ENCODE results near the gene AARS1. TPM values are rescaled to one million over a fixed set of nuclear protein-coding genes. Genes with fewer than 3 reads are reported as not detected.

The AARS1 gene
- polyA plus RNA-seq, 1 donor (not counting 4 experiments of a cell fraction or from before 2014, with no cell fraction given) = 83.7 TPM

DNA sequence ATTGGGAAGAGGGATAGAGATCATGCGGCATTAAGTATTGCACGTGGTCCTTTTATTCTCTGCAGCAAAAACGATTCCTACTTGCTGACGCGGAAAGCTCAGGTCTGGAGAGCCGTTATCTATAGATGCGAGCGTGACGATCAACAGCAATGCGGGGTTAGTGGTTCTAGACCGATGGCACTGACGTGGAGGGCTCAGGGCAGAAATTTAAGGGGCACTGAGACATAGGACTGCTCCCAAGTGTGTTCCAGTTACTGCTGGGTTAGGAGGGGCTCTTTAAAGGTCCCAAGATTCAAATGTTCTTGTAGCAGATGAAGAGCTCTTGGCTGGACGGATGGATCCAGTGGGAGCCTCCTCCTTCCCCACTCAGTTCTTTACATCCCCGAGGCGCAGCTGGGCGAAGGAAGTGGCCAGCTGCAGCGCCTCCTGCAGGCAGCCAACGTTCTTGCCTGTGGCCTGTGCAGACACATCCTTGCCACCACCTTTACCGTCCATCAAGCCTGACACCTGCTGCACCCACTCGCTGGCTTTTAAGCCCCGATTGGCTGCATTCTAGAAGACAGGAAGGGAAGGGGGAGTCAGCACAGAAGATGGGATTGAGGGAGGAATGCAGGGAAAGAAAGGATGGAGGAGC lies 36.8 kb downstream of the AARS1 start:
- Histone ChIP-seq H3K9me1 (ENCODE audit: control insufficient read depth, extremely low read depth, insufficient read depth, low read length) (no peaks in the 10 kb centered on the region), H3K36me3 (ENCODE audit: control insufficient read depth in 2 of 2, extremely low read depth in 1 of 2, insufficient read depth in 2 of 2, low read length in 2 of 2) (peaks cover 32 to 34% of the 10 kb centered on the region in 2 experiments), H3K79me2 (ENCODE audit: control insufficient read depth, insufficient read depth, low read length) (peaks cover 26% of the 10 kb centered on the region), H3K9ac (ENCODE audit: control insufficient read depth, extremely low read depth, insufficient read depth, low read length) (no peak overlapping the region), H3K9me3 (ENCODE audit: control insufficient read depth, low read depth, low read length) (no peaks in the 10 kb centered on the region), H4K20me1 (ENCODE audit: control insufficient read depth, extremely low read depth, insufficient read depth, low read length) (peaks cover 8% of the 10 kb centered on the region), H3K27me3 (ENCODE audit: control insufficient read depth, extremely low read depth, insufficient read depth, low read length) (no peaks in the 10 kb centered on the region), H3K4me3 (ENCODE audit: control insufficient read depth in 2 of 3, extremely low read depth in 1 of 3, insufficient read depth in 2 of 3, low read depth in 1 of 3, low read length in 3 of 3) (no peak overlapping the region), H3K4me1 (ENCODE audit: control insufficient read depth, extremely low read depth, insufficient read depth, low read length) (no peaks in the 10 kb centered on the region), H3K4me2 (ENCODE audit: control insufficient read depth, extremely low read depth, insufficient read depth, low read depth, low read length) (no peak overlapping the region), H2AFZ (ENCODE audit: control insufficient read depth, low read length) (no peak overlapping the region), H3K27ac (ENCODE audit: control insufficient read depth, insufficient read depth, low read length) (no peak overlapping the region)
- no peak for FAIRE-seq
- dilution Hi-C loops (cut with MboI; ENCODE audit: extremely low pct_ligation_motif_present, low sequenced_read_pairs) = no loop called here
- TF ChIP-seq, protein P1, sequence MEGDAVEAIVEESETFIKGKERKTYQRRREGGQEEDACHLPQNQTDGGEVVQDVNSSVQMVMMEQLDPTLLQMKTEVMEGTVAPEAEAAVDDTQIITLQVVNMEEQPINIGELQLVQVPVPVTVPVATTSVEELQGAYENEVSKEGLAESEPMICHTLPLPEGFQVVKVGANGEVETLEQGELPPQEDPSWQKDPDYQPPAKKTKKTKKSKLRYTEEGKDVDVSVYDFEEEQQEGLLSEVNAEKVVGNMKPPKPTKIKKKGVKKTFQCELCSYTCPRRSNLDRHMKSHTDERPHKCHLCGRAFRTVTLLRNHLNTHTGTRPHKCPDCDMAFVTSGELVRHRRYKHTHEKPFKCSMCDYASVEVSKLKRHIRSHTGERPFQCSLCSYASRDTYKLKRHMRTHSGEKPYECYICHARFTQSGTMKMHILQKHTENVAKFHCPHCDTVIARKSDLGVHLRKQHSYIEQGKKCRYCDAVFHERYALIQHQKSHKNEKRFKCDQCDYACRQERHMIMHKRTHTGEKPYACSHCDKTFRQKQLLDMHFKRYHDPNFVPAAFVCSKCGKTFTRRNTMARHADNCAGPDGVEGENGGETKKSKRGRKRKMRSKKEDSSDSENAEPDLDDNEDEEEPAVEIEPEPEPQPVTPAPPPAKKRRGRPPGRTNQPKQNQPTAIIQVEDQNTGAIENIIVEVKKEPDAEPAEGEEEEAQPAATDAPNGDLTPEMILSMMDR (optimal IDR thresholded peaks at IDR 0.05 in 1 of 3, IDR thresholded peaks at IDR 0.05 in 1 of 3, conservative IDR thresholded peaks at IDR 0.05 in 1 of 3; ENCODE audit: extremely low read depth in 1 of 3, insufficient read depth in 2 of 3, low read length in 3 of 3) = peak; percentile 69 to 73 (median 70)
- TF ChIP-seq EZH2 (IDR thresholded peaks at IDR 0.05; ENCODE audit: low read length) = no peak
- DNase-seq (ENCODE audit: low read depth, low spot score) = no peak

DNA sequence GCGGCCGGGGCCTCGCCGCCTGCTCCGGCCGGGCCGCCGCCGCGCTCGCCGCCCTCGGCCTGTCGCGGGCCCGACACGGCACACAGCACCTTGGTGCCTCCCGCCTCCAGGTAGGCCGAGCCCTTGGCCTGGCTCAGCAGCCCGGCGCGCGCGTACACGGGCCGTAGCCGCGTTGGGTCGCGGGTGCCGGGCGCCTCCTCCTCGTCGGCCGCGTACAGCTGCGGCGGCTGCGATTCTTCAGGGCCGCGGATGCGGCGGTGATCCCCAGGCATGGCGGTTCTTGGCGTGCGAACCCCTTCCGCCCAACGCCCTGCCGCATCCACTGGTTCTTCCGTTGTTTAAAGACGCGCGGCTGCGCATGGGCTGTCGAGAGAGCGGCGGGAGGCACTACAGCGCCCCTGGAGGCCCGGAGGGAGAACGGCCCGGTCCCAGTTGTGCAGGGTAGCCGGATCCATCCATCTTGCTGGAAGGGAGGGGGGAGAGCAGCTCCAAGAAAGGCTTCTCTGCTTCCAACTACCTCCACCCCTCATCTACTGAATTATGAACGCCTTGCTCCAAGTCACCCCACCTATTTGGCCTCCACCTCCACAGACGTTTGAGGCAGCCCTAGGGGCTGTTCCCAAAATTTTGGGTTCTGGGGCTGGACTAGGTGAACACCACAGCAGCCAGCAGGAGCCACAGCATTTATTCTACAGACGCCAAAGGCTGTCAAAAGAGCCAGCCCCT lies 37.5 kb downstream of the AARS1 start, which contains the start of gene EXOSC6:
Gene EXOSC6 (minus strand): TSS at position 312 of the 726 bp plus-strand sequence. CDS start 40 bp downstream, at position 272.
- H3K9me3 ChIP-seq (ENCODE audit: control insufficient read depth, low read depth, low read length) = no peaks in the 10 kb centered on the region
- H3K36me3 ChIP-seq (ENCODE audit: control insufficient read depth in 2 of 2, extremely low read depth in 1 of 2, insufficient read depth in 2 of 2, low read length in 2 of 2) = peaks cover 29 to 31% of the 10 kb centered on the region in 2 experiments
- TF ChIP-seq, protein P1 (optimal IDR thresholded peaks at IDR 0.05 in 1 of 3, IDR thresholded peaks at IDR 0.05 in 1 of 3, conservative IDR thresholded peaks at IDR 0.05 in 1 of 3; ENCODE audit: extremely low read depth in 1 of 3, insufficient read depth in 2 of 3, low read length in 3 of 3) = peak; percentile 83 to 96 (median 88)
- TF ChIP-seq EZH2 (IDR thresholded peaks at IDR 0.05; ENCODE audit: low read length) = no peak
- dilution Hi-C loops (cut with MboI; ENCODE audit: extremely low pct_ligation_motif_present, low sequenced_read_pairs) = no loop called here
- peak within 1 kb of the TSS; percentile 58 for H3K27ac ChIP-seq (ENCODE audit: control insufficient read depth, insufficient read depth, low read length)
- no peaks in the 10 kb centered on the region for H3K27me3 ChIP-seq (ENCODE audit: control insufficient read depth, extremely low read depth, insufficient read depth, low read length)
- peaks cover 8% of the 10 kb centered on the region for H4K20me1 ChIP-seq (ENCODE audit: control insufficient read depth, extremely low read depth, insufficient read depth, low read length)
- H3K4me1 ChIP-seq (ENCODE audit: control insufficient read depth, extremely low read depth, insufficient read depth, low read length) = no peaks in the 10 kb centered on the region
- H3K4me2 ChIP-seq (ENCODE audit: control insufficient read depth, extremely low read depth, insufficient read depth, low read depth, low read length) = peak within 1 kb of the TSS; percentile 87
- peak within 1 kb of the TSS; percentile 83 for H3K9ac ChIP-seq (ENCODE audit: control insufficient read depth, extremely low read depth, insufficient read depth, low read length)
- DNase-seq (ENCODE audit: low read depth, low spot score) (peak; percentile 65), FAIRE-seq (no peak)
- H3K9me1 ChIP-seq (ENCODE audit: control insufficient read depth, extremely low read depth, insufficient read depth, low read length) = no peaks in the 10 kb centered on the region
- peak within 1 kb of the TSS; percentile 63 to 79 (median 69) for H3K4me3 ChIP-seq (ENCODE audit: control insufficient read depth in 2 of 3, extremely low read depth in 1 of 3, insufficient read depth in 2 of 3, low read depth in 1 of 3, low read length in 3 of 3)
- H3K79me2 ChIP-seq (ENCODE audit: control insufficient read depth, insufficient read depth, low read length) = peaks cover 26% of the 10 kb centered on the region
- peak within 1 kb of the TSS; percentile 46 for H2AFZ ChIP-seq (ENCODE audit: control insufficient read depth, low read length)

Data from keratinocyte (primary cell).